ENCODE measurements around the gene VSTM5.

The VSTM5 gene

GRCh38 chr11:93831343-93832127 is 18.9 kb downstream of the VSTM5 start:
- no peak overlapping the region for H3K27ac ChIP-seq
- TF ChIP-seq CTCF (IDR thresholded peaks at IDR 0.05): no peak
- no peak for TF ChIP-seq ZFX (IDR thresholded peaks at IDR 0.05; ENCODE audit: borderline replicate concordance)

- H3K27ac ChIP-seq: no peak overlapping the region
- no peak for TF ChIP-seq ZFX (IDR thresholded peaks at IDR 0.05; ENCODE audit: borderline replicate concordance)
- no peak for TF ChIP-seq CTCF (IDR thresholded peaks at IDR 0.05)
Measured at GRCh38 chr11:93829598-93829997, 20.8 kb downstream of the VSTM5 start.

GRCh38 chr11:93827363-93827762 is 23.1 kb downstream of the VSTM5 start:
- H3K27ac ChIP-seq: no peak overlapping the region
- TF ChIP-seq ZFX (IDR thresholded peaks at IDR 0.05; ENCODE audit: borderline replicate concordance) (no peak), CTCF (IDR thresholded peaks at IDR 0.05) (no peak)

- no peak overlapping the region for H3K27ac ChIP-seq
Measured at GRCh38 chr11:93823210-93823609, 27.2 kb downstream of the VSTM5 start.

GRCh38 chr11:93822359-93822758 is 28.1 kb downstream of the VSTM5 start:
- TF ChIP-seq ZFX (IDR thresholded peaks at IDR 0.05; ENCODE audit: borderline replicate concordance): no peak
- TF ChIP-seq CTCF (IDR thresholded peaks at IDR 0.05): no peak
- H3K27ac ChIP-seq: no peak overlapping the region

More at GRCh38 chr11:93823210-93823609, 27.2 kb downstream of the VSTM5 start:
- TF ChIP-seq CTCF (IDR thresholded peaks at IDR 0.05): no peak
- no peak for TF ChIP-seq ZFX (IDR thresholded peaks at IDR 0.05; ENCODE audit: borderline replicate concordance)

GRCh38 chr11:93821617-93822016 is 28.8 kb downstream of the VSTM5 start:
- H3K27ac ChIP-seq: no peak overlapping the region
- TF ChIP-seq ZFX (IDR thresholded peaks at IDR 0.05; ENCODE audit: borderline replicate concordance) (no peak), CTCF (IDR thresholded peaks at IDR 0.05) (no peak)

- H3K27ac ChIP-seq: no peak overlapping the region
- TF ChIP-seq CTCF (IDR thresholded peaks at IDR 0.05) (no peak), ZFX (IDR thresholded peaks at IDR 0.05; ENCODE audit: borderline replicate concordance) (no peak)
Measured at GRCh38 chr11:93820847-93821246, 29.6 kb downstream of the VSTM5 start.

Data from 22Rv1 (cell line).